ENCODE results near the gene SNCB. TPM values are rescaled to one million over a fixed set of nuclear protein-coding genes. Genes with fewer than 3 reads are reported as not detected.

SNCB gene
- total RNA-seq, 2 experiments from 2014 or later: not detected

DNA sequence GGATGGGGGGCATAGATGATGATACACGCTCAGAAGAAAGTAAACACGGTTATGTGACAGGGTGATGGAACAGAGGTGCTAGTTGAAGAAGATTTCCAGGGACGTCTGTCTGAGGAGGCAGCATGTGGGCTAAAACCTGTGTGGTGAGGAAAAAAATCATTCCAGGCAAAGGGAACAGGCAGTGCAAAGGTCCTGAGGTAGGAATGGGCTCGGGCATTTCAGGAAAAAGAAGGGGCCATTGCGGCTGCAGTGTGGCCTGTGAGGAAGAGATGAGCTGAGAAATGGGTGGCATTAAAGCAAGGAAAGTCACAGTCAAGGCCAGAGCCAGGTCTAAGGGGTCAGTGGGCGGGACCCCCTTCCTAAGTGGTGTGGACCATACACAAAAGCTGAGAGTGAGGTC lies 35.2 kb upstream of the SNCB start:
- TF ChIP-seq, protein P1, sequence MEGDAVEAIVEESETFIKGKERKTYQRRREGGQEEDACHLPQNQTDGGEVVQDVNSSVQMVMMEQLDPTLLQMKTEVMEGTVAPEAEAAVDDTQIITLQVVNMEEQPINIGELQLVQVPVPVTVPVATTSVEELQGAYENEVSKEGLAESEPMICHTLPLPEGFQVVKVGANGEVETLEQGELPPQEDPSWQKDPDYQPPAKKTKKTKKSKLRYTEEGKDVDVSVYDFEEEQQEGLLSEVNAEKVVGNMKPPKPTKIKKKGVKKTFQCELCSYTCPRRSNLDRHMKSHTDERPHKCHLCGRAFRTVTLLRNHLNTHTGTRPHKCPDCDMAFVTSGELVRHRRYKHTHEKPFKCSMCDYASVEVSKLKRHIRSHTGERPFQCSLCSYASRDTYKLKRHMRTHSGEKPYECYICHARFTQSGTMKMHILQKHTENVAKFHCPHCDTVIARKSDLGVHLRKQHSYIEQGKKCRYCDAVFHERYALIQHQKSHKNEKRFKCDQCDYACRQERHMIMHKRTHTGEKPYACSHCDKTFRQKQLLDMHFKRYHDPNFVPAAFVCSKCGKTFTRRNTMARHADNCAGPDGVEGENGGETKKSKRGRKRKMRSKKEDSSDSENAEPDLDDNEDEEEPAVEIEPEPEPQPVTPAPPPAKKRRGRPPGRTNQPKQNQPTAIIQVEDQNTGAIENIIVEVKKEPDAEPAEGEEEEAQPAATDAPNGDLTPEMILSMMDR (IDR thresholded peaks at IDR 0.05): no peak
- H3K27me3 ChIP-seq (ENCODE audit: control insufficient read depth in 1 of 2, insufficient read depth in 2 of 2, low read length in 2 of 2): peaks cover 0 to 4% of the 10 kb centered on the region in 2 experiments
- intact Hi-C loops (cut with DNase I, micrococcal nuclease): no loop called here
- no peak overlapping the region for H3K4me3 ChIP-seq (ENCODE audit: low read length)
- Mint-ChIP-seq H3K27me3 (peaks cover 38% of the 10 kb centered on the region), H3K4me1 (ENCODE audit: low read depth) (peaks cover 6% of the 10 kb centered on the region), H3K27ac (no peak overlapping the region), H3K4me3 (no peak overlapping the region), H3K9me3 (no peaks in the 10 kb centered on the region), H3K36me3 (ENCODE audit: low read depth) (no peaks in the 10 kb centered on the region)
- H3K27ac ChIP-seq (ENCODE audit: low read depth in 1 of 2, low read length in 2 of 2): no peak overlapping the region
- DNase-seq (no peak), ATAC-seq (ENCODE audit: poor library complexity) (no peak)
- H3K9me3 ChIP-seq (ENCODE audit: control insufficient read depth in 1 of 2, insufficient read depth in 1 of 2, low read length in 2 of 2): peaks cover 0 to 4% of the 10 kb centered on the region in 2 experiments
- H3K36me3 ChIP-seq (ENCODE audit: insufficient read depth, low read length): no peaks in the 10 kb centered on the region
- H3K4me1 ChIP-seq (ENCODE audit: insufficient read depth, low read length): peaks cover 9% of the 10 kb centered on the region
- CTCF ChIA-PET: no interaction called here
- POLR2A ChIA-PET: no interaction called here

DNA sequence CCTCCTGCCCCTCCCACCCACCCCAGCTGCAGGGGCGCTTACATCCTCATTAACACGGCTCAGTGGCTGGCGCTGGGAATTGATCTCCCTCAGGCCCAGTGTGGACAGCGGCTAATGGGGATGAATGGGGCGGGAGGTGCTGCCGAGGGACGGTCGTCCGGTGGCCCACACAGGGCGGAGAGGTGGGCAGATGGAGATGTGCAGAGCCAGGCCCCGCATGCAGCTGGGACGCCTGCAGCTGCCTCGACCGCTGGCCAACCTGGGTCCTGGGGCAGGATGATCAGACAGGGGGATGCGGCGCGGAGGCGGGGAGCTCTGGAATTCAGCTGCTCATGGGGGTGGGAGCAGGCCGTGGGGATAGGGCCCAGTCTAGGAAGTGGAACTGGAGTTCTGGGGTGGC lies 34.6 kb upstream of the SNCB start:
- intact Hi-C loops (cut with DNase I, micrococcal nuclease): no loop called here

DNA sequence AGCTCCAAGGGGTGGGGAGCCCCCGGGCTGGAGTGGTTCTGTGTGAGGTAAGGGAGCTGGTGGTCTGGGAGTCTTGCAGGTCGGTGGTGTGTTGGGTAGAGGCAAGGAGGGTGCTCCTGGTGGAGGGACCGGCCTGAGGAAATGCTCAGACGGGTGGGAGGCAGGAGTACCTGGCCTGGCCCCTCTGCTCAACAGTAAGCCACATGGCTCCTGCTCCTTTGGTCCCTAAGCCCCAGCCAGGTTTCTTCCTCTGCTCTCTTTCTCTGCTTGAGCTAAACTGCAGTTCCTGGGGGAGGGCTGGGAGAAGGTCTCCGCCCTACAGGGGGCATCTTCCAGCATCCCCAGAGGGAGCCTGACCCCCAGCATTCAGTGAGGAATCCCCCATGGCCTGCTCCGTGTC lies 34.1 kb upstream of the SNCB start:
- Mint-ChIP-seq H3K27me3 (peaks cover 36% of the 10 kb centered on the region), H3K4me1 (ENCODE audit: low read depth) (peaks cover 16% of the 10 kb centered on the region), H3K36me3 (ENCODE audit: low read depth) (no peaks in the 10 kb centered on the region), H3K9me3 (no peaks in the 10 kb centered on the region), H3K4me3 (no peak overlapping the region), H3K27ac (no peak overlapping the region)
- no peak overlapping the region for H3K27ac ChIP-seq (ENCODE audit: low read depth in 1 of 2, low read length in 2 of 2)
- H3K4me1 ChIP-seq (ENCODE audit: insufficient read depth, low read length): peaks cover 16% of the 10 kb centered on the region
- no peak overlapping the region for H3K4me3 ChIP-seq (ENCODE audit: low read length)
- DNase-seq: no peak
- H3K27me3 ChIP-seq (ENCODE audit: control insufficient read depth in 1 of 2, insufficient read depth in 2 of 2, low read length in 2 of 2): peaks cover 0 to 2% of the 10 kb centered on the region in 2 experiments
- TF ChIP-seq, protein P1 (IDR thresholded peaks at IDR 0.05): no peak
- no peak for ATAC-seq (ENCODE audit: poor library complexity)
- CTCF ChIA-PET: no interaction called here
- H3K9me3 ChIP-seq (ENCODE audit: control insufficient read depth in 1 of 2, insufficient read depth in 1 of 2, low read length in 2 of 2): peaks cover 0 to 4% of the 10 kb centered on the region in 2 experiments
- H3K36me3 ChIP-seq (ENCODE audit: insufficient read depth, low read length): no peaks in the 10 kb centered on the region
- intact Hi-C loops (cut with DNase I, micrococcal nuclease): no loop called here
- POLR2A ChIA-PET: no interaction called here

More for the DNA sequence above, 34.6 kb upstream of the SNCB start:
- H3K4me3 Mint-ChIP-seq: no peak overlapping the region
- no peak overlapping the region for H3K27ac Mint-ChIP-seq
- no peaks in the 10 kb centered on the region for H3K9me3 Mint-ChIP-seq
- ChIA-PET CTCF (no interaction called here), POLR2A (no interaction called here)
- Histone ChIP-seq H3K4me1 (ENCODE audit: insufficient read depth, low read length) (peaks cover 14% of the 10 kb centered on the region), H3K4me3 (ENCODE audit: low read length) (no peak overlapping the region), H3K27ac (ENCODE audit: low read depth in 1 of 2, low read length in 2 of 2) (no peak overlapping the region), H3K27me3 (ENCODE audit: control insufficient read depth in 1 of 2, insufficient read depth in 2 of 2, low read length in 2 of 2) (peaks cover 0 to 2% of the 10 kb centered on the region in 2 experiments), H3K36me3 (ENCODE audit: insufficient read depth, low read length) (no peaks in the 10 kb centered on the region), H3K9me3 (ENCODE audit: control insufficient read depth in 1 of 2, insufficient read depth in 1 of 2, low read length in 2 of 2) (peaks cover 0 to 4% of the 10 kb centered on the region in 2 experiments)
- peaks cover 12% of the 10 kb centered on the region for H3K4me1 Mint-ChIP-seq (ENCODE audit: low read depth)
- TF ChIP-seq, protein P1 (IDR thresholded peaks at IDR 0.05): no peak
- no peaks in the 10 kb centered on the region for H3K36me3 Mint-ChIP-seq (ENCODE audit: low read depth)
- DNase-seq (no peak), ATAC-seq (ENCODE audit: poor library complexity) (no peak)
- H3K27me3 Mint-ChIP-seq: peaks cover 38% of the 10 kb centered on the region

Data from CD4-positive, alpha-beta T cell (primary cell).